H9 (cell line): ENCODE data around the gene TRIM9. TPM values are rescaled to one million over a fixed set of nuclear protein-coding genes. Genes with fewer than 3 reads are reported as not detected.

ENCODE experiments used
- DNase-seq: peaks from one replicate; pipeline ENCODE4 v3.0.0-alpha.2; 2017
- H2AFZ ChIP-seq: one replicate; pipeline ENCODE4 v1.6.1; 2013; ENCODE audit warnings: mild to moderate bottlenecking, low read length, control low read depth, moderate library complexity
- H2AK5ac ChIP-seq: 2 replicates; pipeline ENCODE4 v1.6.1; 2013; ENCODE audit warnings: low read length, control low read depth, mixed read lengths; ENCODE audit not compliant: insufficient read length
- H2BK120ac ChIP-seq: one replicate; pipeline ENCODE4 v1.6.1; 2013; ENCODE audit warnings: low read depth, mild to moderate bottlenecking, low read length, control low read depth, inconsistent platforms; ENCODE audit not compliant: poor library complexity, severe bottlenecking
- H2BK12ac ChIP-seq: 2 replicates; pipeline ENCODE4 v1.6.1; 2013; ENCODE audit warnings: low read length, control low read depth, mixed read lengths, low read depth; ENCODE audit not compliant: insufficient read length
- H2BK15ac ChIP-seq: 2 replicates; pipeline ENCODE4 v1.6.1; 2013; ENCODE audit warnings: low read depth, low read length, control low read depth
- H2BK20ac ChIP-seq: one replicate; pipeline ENCODE4 v1.6.1; 2013; ENCODE audit warnings: low read depth, mild to moderate bottlenecking, low read length, control low read depth, inconsistent platforms; ENCODE audit not compliant: poor library complexity, severe bottlenecking
- H2BK5ac ChIP-seq: 2 replicates; pipeline ENCODE4 v1.6.1; 2013; ENCODE audit warnings: low read length, control low read depth, mixed read lengths; ENCODE audit not compliant: insufficient read length
- H3K14ac ChIP-seq: 2 replicates; pipeline ENCODE4 v1.6.1; 2013; ENCODE audit warnings: low read length, control low read depth; ENCODE audit not compliant: insufficient read depth
- H3K18ac ChIP-seq: 2 replicates; pipeline ENCODE4 v1.6.1; 2013; ENCODE audit warnings: low read depth, mild to moderate bottlenecking, mixed read lengths, low read length, control low read depth; ENCODE audit not compliant: insufficient read length
- H3K23ac ChIP-seq: 2 replicates; pipeline ENCODE4 v1.6.1; 2013; ENCODE audit warnings: low read length, control low read depth, mixed read lengths, low read depth; ENCODE audit not compliant: insufficient read length
- H3K23me2 ChIP-seq: 2 replicates; pipeline ENCODE4 v1.6.1; 2013; ENCODE audit warnings: low read depth, mild to moderate bottlenecking, mixed read lengths, low read length, control low read depth; ENCODE audit not compliant: insufficient read length, poor library complexity, severe bottlenecking
- H3K27ac ChIP-seq: 2 replicates; pipeline ENCODE4 v1.5.1; 2013; ENCODE audit warnings: low read length, control low read depth, mixed read lengths, low read depth; ENCODE audit not compliant: insufficient read length
- H3K27me3 ChIP-seq: 2 replicates; pipeline ENCODE4 v1.6.1; 2013; ENCODE audit warnings: low read length, control low read depth, inconsistent platforms; ENCODE audit not compliant: insufficient read depth
- H3K4ac ChIP-seq: 2 replicates; pipeline ENCODE4 v1.6.1; 2013; ENCODE audit warnings: low read depth, mild to moderate bottlenecking, control low read depth, inconsistent platforms, low read length, moderate library complexity
- H3K4me1 ChIP-seq: 2 replicates; pipeline ENCODE4 v1.6.1; 2013; ENCODE audit warnings: low read length, control low read depth, inconsistent platforms; ENCODE audit not compliant: insufficient read depth
- H3K4me2 ChIP-seq: 2 replicates; pipeline ENCODE4 v1.6.1; 2013; ENCODE audit warnings: low read length, control low read depth, mixed read lengths; ENCODE audit not compliant: insufficient read length, insufficient read depth
- H3K56ac ChIP-seq: 2 replicates; pipeline ENCODE4 v1.6.1; 2013; ENCODE audit warnings: low read depth, mild to moderate bottlenecking, mixed read lengths, low read length, control low read depth; ENCODE audit not compliant: insufficient read length
- H3K79me1 ChIP-seq: 2 replicates; pipeline ENCODE4 v1.6.1; 2013; ENCODE audit warnings: low read depth, mild to moderate bottlenecking, moderate library complexity, low read length, control low read depth, inconsistent platforms; ENCODE audit not compliant: insufficient read depth, poor library complexity, severe bottlenecking
- H3K79me2 ChIP-seq: 2 replicates; pipeline ENCODE4 v1.6.1; 2013; ENCODE audit warnings: low read length, control low read depth, inconsistent platforms; ENCODE audit not compliant: insufficient read depth
- H3K9ac ChIP-seq: 2 replicates; pipeline ENCODE4 v1.6.1; 2013; ENCODE audit warnings: low read length, control low read depth, mixed read lengths; ENCODE audit not compliant: insufficient read length; ENCODE audit errors: extremely low read depth
- H3K9me3 ChIP-seq: one replicate; pipeline ENCODE4 v1.6.1; 2013; ENCODE audit warnings: low read depth, low read length, inconsistent platforms; ENCODE audit not compliant: control insufficient read depth
- H3T11ph ChIP-seq: one replicate; pipeline ENCODE4 v1.6.1; 2013; ENCODE audit warnings: mild to moderate bottlenecking, low read length, control low read depth, inconsistent platforms
- H4K20me1 ChIP-seq: one replicate; pipeline ENCODE4 v1.6.1; 2013; ENCODE audit not compliant: control insufficient read depth, insufficient read length, insufficient read depth
- H4K5ac ChIP-seq: 2 replicates; pipeline ENCODE4 v1.6.1; 2013; ENCODE audit warnings: low read depth, mild to moderate bottlenecking, mixed read lengths, low read length, control low read depth; ENCODE audit not compliant: insufficient read length
- H4K8ac ChIP-seq: replicated peaks from 2 replicates; pipeline ENCODE4 v1.6.1; 2013; ENCODE audit warnings: low read length, control low read depth, mixed read lengths, low read depth; ENCODE audit not compliant: insufficient read length
- H4K91ac ChIP-seq: 2 replicates; pipeline ENCODE4 v1.6.1; 2013; ENCODE audit warnings: low read depth, mild to moderate bottlenecking, moderate library complexity, mixed read lengths, low read length, control low read depth; ENCODE audit not compliant: insufficient read length
- H3K27ac Mint-ChIP-seq, 3 experiments: 2 replicates in 2 of 3; 3 replicates in 1 of 3; pipeline ENCODE4 v1.8.0; 2020 to 2021; ENCODE audit warnings: mixed read lengths in 3 of 3, mild to moderate bottlenecking in 1 of 3, moderate library complexity in 1 of 3
- H3K27me3 Mint-ChIP-seq: 2 replicates; pipeline ENCODE4 v1.8.0; 2021; ENCODE audit warnings: low read depth, mild to moderate bottlenecking, moderate library complexity, mixed read lengths
- H3K36me3 Mint-ChIP-seq, 3 experiments: 2 replicates in 2 of 3; 3 replicates in 1 of 3; pipeline ENCODE4 v1.8.0; 2020 to 2021; ENCODE audit warnings: low read depth in 3 of 3, mixed read lengths in 3 of 3; ENCODE audit not compliant: insufficient read depth in 1 of 3
- H3K4me1 Mint-ChIP-seq, 2 experiments: 2 replicates each; pipeline ENCODE4 v1.8.0; 2020; ENCODE audit warnings: mixed read lengths in 2 of 2
- H3K4me3 Mint-ChIP-seq, 2 experiments: 2 replicates in 1 of 2; 3 replicates in 1 of 2; pipeline ENCODE4 v1.8.0; 2020 to 2021; ENCODE audit warnings: mild to moderate bottlenecking in 2 of 2, mixed read lengths in 2 of 2, moderate library complexity in 1 of 2
- H3K9me3 Mint-ChIP-seq, 2 experiments: 2 replicates in 1 of 2; 3 replicates in 1 of 2; pipeline ENCODE4 v1.8.0; 2020; ENCODE audit warnings: mild to moderate bottlenecking in 2 of 2, mixed read lengths in 2 of 2, moderate library complexity in 1 of 2
- CTCF ChIP-seq: fragments of 200-600 bp; sonication (generic); conservative IDR thresholded peaks from 3 replicates; pipeline ENCODE4 v1.8.0; 2021; ENCODE audit warnings: antibody characterized with exemption, mild to moderate bottlenecking
- WGBS: extraction: QIAGEN DNeasy Blood & Tissue Kit; methylation state at CpG from one replicate; pipeline ENCODE4 v1.1.7; 2013; ENCODE audit warnings: missing lambda C conversion rate, low lambda C conversion rate, mixed read lengths; ENCODE audit not compliant: insufficient read length; ENCODE audit errors: extremely low coverage; 5-methylcytosine and 5-hydroxymethylcytosine counted together
- total RNA-seq: library from RNA; stranded (reverse); gene quantifications from 2 replicates; pipeline ENCODE4 v1.2.1, GENCODE V29; 2021

TRIM9 gene
- total RNA-seq, 1 experiment from 2014 or later, result 0.98 TPM

- no peak overlapping the region for H3K4me3 Mint-ChIP-seq
- Histone ChIP-seq H3K4me2 (no peak overlapping the region), H3K23me2 (no peaks in the 10 kb centered on the region), H3K27me3 (no peaks in the 10 kb centered on the region), H3T11ph (no peak overlapping the region), H2BK12ac (no peak overlapping the region), H3K4me1 (peaks cover 3% of the 10 kb centered on the region; the same call in 1 of the 2 replicates), H3K79me2 (no peaks in the 10 kb centered on the region), H2BK20ac (no peak overlapping the region), H3K9ac (no peak overlapping the region), H4K20me1 (no peaks in the 10 kb centered on the region), H3K56ac (no peak overlapping the region), H4K8ac (no peak overlapping the region), H4K5ac (no peak overlapping the region), H3K14ac (no peak overlapping the region), H2BK5ac (no peak overlapping the region), H2AFZ (no peak overlapping the region), H3K18ac (no peak overlapping the region), H2AK5ac (no peak overlapping the region), H3K27ac (no peak overlapping the region), H3K9me3 (no peaks in the 10 kb centered on the region), H2BK120ac (no peak overlapping the region), H2BK15ac (no peak overlapping the region), H3K4ac (no peak overlapping the region), H3K79me1 (no peaks in the 10 kb centered on the region), H4K91ac (no peak overlapping the region), H3K23ac (no peak overlapping the region)
- no peaks in the 10 kb centered on the region for H3K9me3 Mint-ChIP-seq
- DNase-seq, result peak; percentile 65
- no peak overlapping the region for H3K27ac Mint-ChIP-seq
- no peaks in the 10 kb centered on the region for H3K36me3 Mint-ChIP-seq
- peaks cover 8% of the 10 kb centered on the region for H3K27me3 Mint-ChIP-seq
- H3K4me1 Mint-ChIP-seq, result peaks cover 2% of the 10 kb centered on the region in 2 experiments; a peak in 1 of 4 replicates
- WGBS, result no CpG with 5 or more reads among the region's 3 CpGs
- no peak for TF ChIP-seq CTCF
These were observed 7.9 kb downstream of the TRIM9 start for GRCh38 chr14:51087031-51087441.
